Thoracic aorta (tissue), 2 donors: ENCODE data around the gene RPS28. TPM values are rescaled to one million over a fixed set of nuclear protein-coding genes. Genes with fewer than 3 reads are reported as not detected.
"Not testable (repeated sequence)": the region's sequence is repeated elsewhere in the genome, so short reads cannot be mapped to it uniquely, and the experiment has no call there.

Experiments
- ATAC-seq: fragments of 150-250 bp; one replicate; pipeline ENCODE4 v1.8.0; 2017; ENCODE audit warnings: low read depth; ENCODE audit not compliant: insufficient number of reproducible peaks, low FRiP score
- DNase-seq: peaks from one replicate; pipeline ENCODE4 v3.0.0-alpha.2; 2020; ENCODE audit warnings: low spot score
- H3K27ac ChIP-seq, 2 donors: fragments of 200-600 bp; sonication (generic); 1 replicate in 1 of 2; 2 replicates in 1 of 2; pipeline ENCODE4 v1.5.1; 2016; ENCODE audit warnings: mild to moderate bottlenecking in 2 of 2, moderate library complexity in 2 of 2
- H3K27me3 ChIP-seq: fragments of 200-600 bp; sonication (generic); replicated peaks from 2 replicates; pipeline ENCODE4 v1.6.0; 2016; ENCODE audit warnings: mild to moderate bottlenecking; ENCODE audit not compliant: insufficient read depth
- H3K36me3 ChIP-seq: fragments of 200-600 bp; sonication (generic); one replicate; pipeline ENCODE4 v1.5.1; 2016
- H3K4me1 ChIP-seq, 2 donors: fragments of 200-600 bp; sonication (generic); 1 replicate in 1 of 2; 2 replicates in 1 of 2; pipeline versions ENCODE4 v1.5.1 to v1.6.0; 2016; ENCODE audit warnings: low read depth in 2 of 2, mild to moderate bottlenecking in 1 of 2; ENCODE audit not compliant: control insufficient read depth in 1 of 2
- H3K4me3 ChIP-seq: fragments of 200-600 bp; sonication (generic); 2 replicates; pipeline ENCODE4 v1.5.1; 2016; ENCODE audit warnings: mild to moderate bottlenecking
- H3K9me3 ChIP-seq: fragments of 200-600 bp; sonication (generic); 2 replicates; pipeline ENCODE4 v1.5.1; 2016
- total RNA-seq, 2 donors: library from RNA; depleted of rRNA; stranded (reverse); fragments of >200 nt; gene quantifications; one replicate each; pipeline versions ENCODE4 v1.1.0 to v1.2.3, GENCODE V29; 2016
- TF ChIP-seq, protein P1 (sequence below): fragments of 200-600 bp; sonication (generic); IDR thresholded peaks from one replicate; pipeline ENCODE4 v1.5.1; 2019; ENCODE audit warnings: antibody characterized with exemption

Gene RPS28
- total RNA-seq, 2 donors from 2014 or later: 146 to 179 TPM

DNA sequence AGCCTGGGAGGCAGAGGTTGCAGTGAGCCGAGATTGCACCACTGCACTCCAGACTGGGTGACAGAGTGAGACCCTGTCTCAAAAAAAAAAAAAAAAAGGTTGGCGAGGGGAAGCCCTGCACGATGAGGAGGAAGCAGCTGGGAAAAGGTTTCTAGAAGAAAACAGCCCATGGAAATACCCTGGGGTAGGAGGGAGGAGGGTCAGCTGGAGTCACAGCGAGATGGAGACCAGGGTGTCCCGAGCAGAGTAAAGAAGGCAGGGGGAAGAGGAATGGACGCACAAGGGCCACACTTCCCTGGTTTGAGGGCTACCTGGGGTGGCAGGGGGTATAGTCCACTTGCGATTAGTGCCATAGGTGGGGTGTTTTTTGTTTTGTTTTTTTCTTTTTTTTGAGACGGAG, 15.4 kb downstream of the RPS28 start:
- Histone ChIP-seq H3K9me3 (no peaks in the 10 kb centered on the region), H3K4me1 (peaks cover 4 to 22% of the 10 kb centered on the region in 2 donors), H3K36me3 (no peaks in the 10 kb centered on the region), H3K4me3 (no peak overlapping the region), H3K27me3 (peaks cover 16% of the 10 kb centered on the region), H3K27ac (no peak overlapping the region)
- ATAC-seq (no peak), DNase-seq (no peak)
- TF ChIP-seq, protein P1, sequence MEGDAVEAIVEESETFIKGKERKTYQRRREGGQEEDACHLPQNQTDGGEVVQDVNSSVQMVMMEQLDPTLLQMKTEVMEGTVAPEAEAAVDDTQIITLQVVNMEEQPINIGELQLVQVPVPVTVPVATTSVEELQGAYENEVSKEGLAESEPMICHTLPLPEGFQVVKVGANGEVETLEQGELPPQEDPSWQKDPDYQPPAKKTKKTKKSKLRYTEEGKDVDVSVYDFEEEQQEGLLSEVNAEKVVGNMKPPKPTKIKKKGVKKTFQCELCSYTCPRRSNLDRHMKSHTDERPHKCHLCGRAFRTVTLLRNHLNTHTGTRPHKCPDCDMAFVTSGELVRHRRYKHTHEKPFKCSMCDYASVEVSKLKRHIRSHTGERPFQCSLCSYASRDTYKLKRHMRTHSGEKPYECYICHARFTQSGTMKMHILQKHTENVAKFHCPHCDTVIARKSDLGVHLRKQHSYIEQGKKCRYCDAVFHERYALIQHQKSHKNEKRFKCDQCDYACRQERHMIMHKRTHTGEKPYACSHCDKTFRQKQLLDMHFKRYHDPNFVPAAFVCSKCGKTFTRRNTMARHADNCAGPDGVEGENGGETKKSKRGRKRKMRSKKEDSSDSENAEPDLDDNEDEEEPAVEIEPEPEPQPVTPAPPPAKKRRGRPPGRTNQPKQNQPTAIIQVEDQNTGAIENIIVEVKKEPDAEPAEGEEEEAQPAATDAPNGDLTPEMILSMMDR: no peak

DNA sequence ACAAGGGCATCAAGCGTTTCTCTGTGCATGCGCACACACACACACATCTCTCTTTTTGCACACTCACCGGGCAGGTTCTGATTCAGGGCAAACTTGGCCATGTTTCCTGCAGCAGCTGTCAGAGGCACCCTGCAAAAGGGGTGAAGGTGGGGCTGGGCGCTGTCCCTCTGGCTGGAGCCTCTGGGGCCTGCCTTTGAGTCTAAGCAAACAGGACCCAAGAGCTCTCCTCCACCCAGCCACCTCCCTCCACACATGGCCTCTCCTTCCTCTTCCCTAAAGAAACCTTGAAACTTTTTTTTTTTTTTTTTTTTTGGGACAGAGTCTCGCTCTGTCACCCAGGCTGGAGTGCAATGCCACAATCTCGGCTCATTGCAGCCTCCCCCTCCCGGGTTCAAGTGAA, 16.4 kb downstream of the RPS28 start:
- Histone ChIP-seq H3K4me1 (peaks cover 4 to 22% of the 10 kb centered on the region in 2 donors), H3K27ac (no peak overlapping the region), H3K9me3 (no peaks in the 10 kb centered on the region), H3K4me3 (no peak overlapping the region), H3K27me3 (peaks cover 16% of the 10 kb centered on the region), H3K36me3 (no peaks in the 10 kb centered on the region)
- ATAC-seq: no peak
- TF ChIP-seq, protein P1: no peak
- DNase-seq: no peak

DNA sequence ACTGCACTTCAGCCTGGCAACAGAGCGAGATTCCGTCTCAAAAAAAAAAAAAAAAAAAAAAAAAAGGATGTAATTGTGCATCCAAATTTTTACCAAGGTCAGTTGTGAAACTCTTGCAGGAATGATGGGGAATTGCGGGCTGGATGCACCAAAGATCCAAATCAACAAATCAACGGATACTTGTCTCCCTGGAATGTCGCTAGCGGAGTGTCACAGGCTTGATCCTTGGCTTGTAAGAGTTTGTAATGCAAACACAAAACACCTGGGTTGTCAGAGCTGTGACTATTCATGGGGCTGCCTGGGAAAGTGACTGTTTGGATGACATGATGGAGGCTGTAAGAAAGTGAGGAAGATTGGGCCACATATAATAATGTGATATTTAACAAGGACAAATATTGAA, 17.5 kb downstream of the RPS28 start:
- TF ChIP-seq, protein P1: no peak
- Histone ChIP-seq H3K4me1 (peaks cover 7 to 26% of the 10 kb centered on the region in 2 donors), H3K4me3 (no peak overlapping the region), H3K9me3 (no peaks in the 10 kb centered on the region), H3K36me3 (no peaks in the 10 kb centered on the region), H3K27me3 (peaks cover 16% of the 10 kb centered on the region), H3K27ac (no peak overlapping the region)
- DNase-seq (no peak), ATAC-seq (no peak)

DNA sequence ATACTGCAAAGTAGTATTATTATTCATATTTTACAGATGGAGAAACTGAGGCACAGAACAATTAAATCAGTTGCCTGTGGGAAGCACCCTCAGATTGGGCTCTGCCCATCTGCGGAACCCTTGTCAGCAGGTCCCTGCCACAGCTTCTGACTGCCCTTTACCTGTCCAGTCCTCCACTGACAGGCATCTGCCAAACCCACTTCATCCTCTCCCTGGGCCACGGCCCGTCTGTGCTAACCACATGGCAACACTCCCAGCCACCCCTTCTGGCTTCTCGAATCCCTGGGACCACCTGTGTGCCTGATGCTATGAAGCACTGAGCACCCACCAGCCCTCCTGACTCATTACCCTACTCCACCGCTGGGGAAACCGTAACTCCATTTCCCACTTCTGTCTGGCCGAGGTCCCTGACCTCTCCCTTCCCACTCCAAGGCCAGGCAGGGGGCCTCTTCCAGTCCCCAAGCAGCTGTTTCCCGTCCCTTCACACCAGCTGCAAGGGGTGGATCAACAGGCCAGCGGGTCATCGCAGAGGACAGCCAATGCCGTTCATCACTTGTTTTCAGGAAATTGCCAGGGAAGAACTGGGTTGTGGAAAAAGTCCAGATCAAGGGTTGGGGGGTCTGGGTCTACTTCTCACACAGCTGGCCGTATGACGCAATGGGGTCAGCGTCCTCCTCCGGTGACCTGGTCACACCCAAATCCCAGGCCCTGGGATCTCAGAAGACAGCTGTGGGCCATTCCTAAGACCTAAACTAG, 19.2 kb downstream of the RPS28 start:
- DNase-seq (no peak), ATAC-seq (no peak)
- Histone ChIP-seq H3K27ac (no peak overlapping the region), H3K36me3 (no peaks in the 10 kb centered on the region), H3K4me1 (peaks cover 4 to 9% of the 10 kb centered on the region in 2 donors), H3K9me3 (no peaks in the 10 kb centered on the region), H3K4me3 (no peak overlapping the region), H3K27me3 (peaks cover 16% of the 10 kb centered on the region)
- TF ChIP-seq, protein P1: peak; percentile 19

- not testable (repeated sequence) for H3K9me3 ChIP-seq, H3K36me3 ChIP-seq, DNase-seq, H3K4me3 ChIP-seq, H3K27ac ChIP-seq, ATAC-seq, H3K4me1 ChIP-seq
- H3K27me3 ChIP-seq: peaks cover 16% of the 10 kb centered on the region
Measured at GRCh38 chr19:8341504-8341903, 20.2 kb downstream of the RPS28 start.

- TF ChIP-seq, protein P1: no peak
- Histone ChIP-seq H3K9me3 (no peaks in the 10 kb centered on the region), H3K27ac (no peak overlapping the region), H3K4me3 (peak overlapping the region; percentile 69), H3K4me1 (peaks cover 4 to 5% of the 10 kb centered on the region in 2 donors), H3K36me3 (no peaks in the 10 kb centered on the region), H3K27me3 (peaks cover 14% of the 10 kb centered on the region)
- DNase-seq (no peak), ATAC-seq (no peak)
Measured at GRCh38 chr19:8342316-8342683, 21.0 kb downstream of the RPS28 start.
